Measurements from ENCODE around the gene ZFAND3. TPM values are rescaled to one million over a fixed set of nuclear protein-coding genes. Genes with fewer than 3 reads are reported as not detected.
A peak's percentile ranks its signal among the peaks of the same experiment; 100 is the strongest.

The ZFAND3 gene
- total RNA-seq, 6 donors from 2014 or later, result 26.2 to 66.4 (median 55.5) TPM

DNA sequence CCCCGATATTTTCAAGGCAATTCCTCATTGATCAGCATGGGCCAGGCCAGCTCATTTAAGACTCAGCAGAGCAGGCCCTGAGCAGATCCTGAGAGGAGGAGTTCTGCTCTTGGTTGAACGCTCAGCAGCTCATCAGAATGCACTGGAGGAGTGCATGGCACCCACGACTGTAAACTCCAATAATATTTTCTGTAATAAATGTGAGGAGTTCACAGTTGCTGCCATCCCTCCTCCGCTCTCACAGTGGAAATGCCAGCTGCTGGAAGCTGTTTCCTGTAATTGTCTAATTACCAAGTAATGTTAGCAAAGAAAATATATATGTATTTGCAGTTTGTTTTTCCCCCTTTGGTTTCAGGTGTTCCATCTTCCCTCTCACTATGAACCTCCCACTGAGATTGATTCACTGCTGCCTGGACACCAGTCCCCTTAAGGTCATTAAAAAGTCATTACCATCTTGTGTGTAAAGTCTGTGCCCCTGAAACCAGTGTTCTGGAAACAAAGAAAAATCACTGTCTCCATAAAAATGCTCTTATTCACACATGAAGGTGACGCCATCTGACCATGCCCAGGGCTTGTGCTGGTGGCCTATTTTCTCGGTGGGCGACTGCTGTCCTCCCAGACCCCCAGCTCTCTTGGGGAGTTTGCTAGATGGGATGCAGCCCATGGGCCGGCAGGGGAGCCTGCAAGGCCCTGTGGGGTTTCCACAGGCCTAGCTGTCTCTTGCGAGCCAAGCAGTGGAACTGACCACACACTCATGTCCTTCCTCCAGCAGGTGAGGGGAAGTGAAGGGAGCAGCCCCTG lies 374.2 kb downstream of the ZFAND3 start:
- H3K36me3 ChIP-seq, result peaks cover 0 to 7% (median 2%) of the 10 kb centered on the region in 4 donors
- H3K27ac ChIP-seq, result no peak overlapping the region
- no peak overlapping the region for H3K4me3 ChIP-seq
- DNase-seq, result no peak
- no peaks in the 10 kb centered on the region for H3K9me3 ChIP-seq
- ATAC-seq (ENCODE audit: low FRiP score in 2 of 2), result no peak
- no peaks in the 10 kb centered on the region for H3K27me3 ChIP-seq
- WGBS, 2 donors, result 80 to 91% methylated on average over 8 to 9 of the region's 9 CpGs
- H3K4me1 ChIP-seq, result peaks cover 0 to 7% (median 0%) of the 10 kb centered on the region in 4 donors
- TF ChIP-seq POLR2A (IDR thresholded peaks at IDR 0.05) (no peak), EP300 (IDR thresholded peaks at IDR 0.05) (no peak), POLR2AphosphoS5 (IDR thresholded peaks at IDR 0.05) (no peak)
- TF ChIP-seq, protein P1, sequence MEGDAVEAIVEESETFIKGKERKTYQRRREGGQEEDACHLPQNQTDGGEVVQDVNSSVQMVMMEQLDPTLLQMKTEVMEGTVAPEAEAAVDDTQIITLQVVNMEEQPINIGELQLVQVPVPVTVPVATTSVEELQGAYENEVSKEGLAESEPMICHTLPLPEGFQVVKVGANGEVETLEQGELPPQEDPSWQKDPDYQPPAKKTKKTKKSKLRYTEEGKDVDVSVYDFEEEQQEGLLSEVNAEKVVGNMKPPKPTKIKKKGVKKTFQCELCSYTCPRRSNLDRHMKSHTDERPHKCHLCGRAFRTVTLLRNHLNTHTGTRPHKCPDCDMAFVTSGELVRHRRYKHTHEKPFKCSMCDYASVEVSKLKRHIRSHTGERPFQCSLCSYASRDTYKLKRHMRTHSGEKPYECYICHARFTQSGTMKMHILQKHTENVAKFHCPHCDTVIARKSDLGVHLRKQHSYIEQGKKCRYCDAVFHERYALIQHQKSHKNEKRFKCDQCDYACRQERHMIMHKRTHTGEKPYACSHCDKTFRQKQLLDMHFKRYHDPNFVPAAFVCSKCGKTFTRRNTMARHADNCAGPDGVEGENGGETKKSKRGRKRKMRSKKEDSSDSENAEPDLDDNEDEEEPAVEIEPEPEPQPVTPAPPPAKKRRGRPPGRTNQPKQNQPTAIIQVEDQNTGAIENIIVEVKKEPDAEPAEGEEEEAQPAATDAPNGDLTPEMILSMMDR (IDR thresholded peaks at IDR 0.05), result no peak

GRCh38 chr6:38194282-38194572 lies 374.7 kb downstream of the ZFAND3 start:
- no peak for ATAC-seq (ENCODE audit: low FRiP score in 2 of 2)
- 80 to 97% methylated on average over 2 of the region's 2 CpGs for WGBS, 2 donors

DNA sequence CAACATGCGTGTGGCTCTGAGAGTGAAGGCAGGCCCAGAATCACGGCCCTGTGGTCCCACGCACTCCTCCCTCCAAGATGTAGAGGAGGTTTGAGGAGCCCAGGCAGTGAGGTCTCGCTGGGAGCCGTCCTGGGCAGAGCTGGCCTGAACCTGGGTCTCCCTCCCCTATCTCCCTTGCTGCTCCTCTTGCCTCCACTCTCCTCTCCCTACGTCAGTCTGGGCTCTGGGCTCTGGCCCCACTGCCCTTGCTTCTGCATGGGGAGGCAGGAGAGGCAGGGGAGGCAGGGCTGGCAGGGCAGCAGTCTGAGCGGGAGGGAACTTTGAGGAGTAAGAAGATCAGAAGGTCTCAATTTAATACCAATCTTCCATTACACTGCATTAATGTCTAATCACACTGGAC lies 375.1 kb downstream of the ZFAND3 start:
- TF ChIP-seq POLR2A (IDR thresholded peaks at IDR 0.05), result no peak
- TF ChIP-seq, protein P1 (IDR thresholded peaks at IDR 0.05), result no peak
- no peak for TF ChIP-seq POLR2AphosphoS5 (IDR thresholded peaks at IDR 0.05)
- TF ChIP-seq EP300 (IDR thresholded peaks at IDR 0.05), result no peak
- Histone ChIP-seq H3K36me3 (peaks cover 0 to 7% (median 2%) of the 10 kb centered on the region in 4 donors), H3K27me3 (no peaks in the 10 kb centered on the region), H3K4me3 (no peak overlapping the region), H3K9me3 (no peaks in the 10 kb centered on the region), H3K27ac (no peak overlapping the region), H3K4me1 (peaks cover 0 to 7% (median 0%) of the 10 kb centered on the region in 4 donors)
- peak in 1 of 2 donors; percentile 9 for ATAC-seq (ENCODE audit: low FRiP score in 2 of 2)
- DNase-seq, result peak in 1 of 2 donors; percentile 8
- 88 to 94% methylated on average over 7 of the region's 7 CpGs for WGBS, 2 donors

More at GRCh38 chr6:38194282-38194572, 374.7 kb downstream of the ZFAND3 start:
- H3K27ac ChIP-seq, result no peak overlapping the region
- peaks cover 0 to 7% (median 0%) of the 10 kb centered on the region in 4 donors for H3K4me1 ChIP-seq
- peak in 1 of 2 donors; percentile 9 for DNase-seq
- H3K27me3 ChIP-seq, result no peaks in the 10 kb centered on the region
- no peaks in the 10 kb centered on the region for H3K9me3 ChIP-seq
- TF ChIP-seq POLR2AphosphoS5 (IDR thresholded peaks at IDR 0.05) (no peak), POLR2A (IDR thresholded peaks at IDR 0.05) (no peak), EP300 (IDR thresholded peaks at IDR 0.05) (no peak)
- TF ChIP-seq, protein P1 (IDR thresholded peaks at IDR 0.05), result no peak
- H3K36me3 ChIP-seq, result peaks cover 0 to 7% (median 2%) of the 10 kb centered on the region in 4 donors
- no peak overlapping the region for H3K4me3 ChIP-seq

DNA sequence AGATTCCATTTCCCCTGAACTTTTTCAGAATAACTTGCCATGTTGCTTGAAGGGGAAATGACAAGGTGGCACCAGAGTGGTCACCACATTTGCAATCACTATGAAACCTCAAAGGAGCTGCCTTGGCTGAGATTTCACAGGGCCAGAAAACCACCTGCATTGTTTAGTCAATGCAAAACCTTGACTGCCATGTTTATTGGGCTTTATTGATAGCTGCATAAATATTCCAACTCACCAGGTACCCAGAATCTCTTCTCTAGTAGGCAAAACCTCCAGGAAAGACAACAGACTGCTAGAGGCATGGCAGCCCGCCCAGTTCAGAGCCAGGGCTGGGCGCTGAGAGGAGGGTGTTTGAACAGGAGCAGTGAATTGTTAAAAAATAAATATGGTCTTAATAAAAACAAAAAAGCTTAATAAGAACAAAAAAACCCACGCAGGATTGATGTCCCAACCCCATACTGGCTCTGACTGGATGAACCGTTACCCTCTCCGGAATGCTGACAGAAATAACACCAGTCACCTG lies 375.6 kb downstream of the ZFAND3 start:
- Histone ChIP-seq H3K4me1 (peaks cover 0 to 7% (median 0%) of the 10 kb centered on the region in 4 donors), H3K36me3 (peaks cover 0 to 7% (median 2%) of the 10 kb centered on the region in 4 donors), H3K27me3 (no peaks in the 10 kb centered on the region), H3K9me3 (no peaks in the 10 kb centered on the region), H3K27ac (no peak overlapping the region), H3K4me3 (no peak overlapping the region)
- TF ChIP-seq, protein P1 (IDR thresholded peaks at IDR 0.05), result no peak
- TF ChIP-seq EP300 (IDR thresholded peaks at IDR 0.05), result no peak
- no peak for TF ChIP-seq POLR2AphosphoS5 (IDR thresholded peaks at IDR 0.05)
- no peak for TF ChIP-seq POLR2A (IDR thresholded peaks at IDR 0.05)
- WGBS, 2 donors, result 77 to 86% methylated on average over 5 of the region's 5 CpGs
- DNase-seq (peak in 1 of 2 donors; percentile 20), ATAC-seq (ENCODE audit: low FRiP score in 2 of 2) (no peak)

Data from upper lobe of left lung (tissue), 6 donors.